K562 (cell line): ENCODE results near the gene ADD3. TPM values are rescaled to one million over a fixed set of nuclear protein-coding genes. Genes with fewer than 3 reads are reported as not detected.
A peak's percentile ranks its signal among the peaks of the same experiment; 100 is the strongest.

Experiments used
- ATAC-seq: fragments of 200-7000 bp; cut with Tn5 transposase; 3 replicates; pipeline ENCODE4 v1.9.1; 2020; ENCODE audit warnings: moderate library complexity
- BruUV-seq: library from RNA; stranded (reverse); fragments of 400-500 nt; replicated peaks from 2 replicates; lab custom pipeline; 2021; lab: Mats Ljungman, UMichigan
- CTCF ChIA-PET: fragments of 300-600 bp; formaldehyde crosslinking; extraction: SDS; loops from one replicate; lab custom pipeline; 2021; ENCODE audit warnings: low intra/inter-chr PET ratio; lab: Yijun Ruan, JAX
- POLR2A ChIA-PET: fragments of 300-600, 350-650 bp; sonication (Branson Sonifier 250); formaldehyde crosslinking; extraction: SDS; loops from one replicate; lab custom pipeline; 2021; ENCODE audit warnings: antibody characterized with exemption, inconsistent platforms; lab: Yijun Ruan, JAX
- DNase-seq, 4 experiments: peaks; one replicate each; pipeline versions ENCODE4 v3.0.0 to v3.0.0-alpha.2; 2011 to 2018; ENCODE audit warnings: low spot score in 3 of 4, mixed read lengths in 3 of 4; ENCODE audit errors: extremely low read depth in 1 of 4
- FAIRE-seq: peaks from 2 replicates; lab custom pipeline; 2011; peaks lifted over from hg19 to GRCh38; lab: Jason Lieb, UNC
- H2AFZ ChIP-seq: 2 replicates; pipeline ENCODE4 v1.6.0; 2011; ENCODE audit warnings: low read depth, low read length, control low read depth, inconsistent platforms
- H3K27ac ChIP-seq: fragments of 200-600 bp; 3 replicates; pipeline ENCODE4 v1.8.0; 2011; ENCODE audit warnings: low read depth, mild to moderate bottlenecking, control low read depth, inconsistent platforms, low read length, moderate library complexity, mixed read lengths; ENCODE audit errors: extremely low read depth
- H3K27me3 ChIP-seq, 2 experiments: fragments of 300-600 bp in 1 of 2; 2 replicates in 1 of 2; 3 replicates in 1 of 2; pipeline versions ENCODE4 v1.6.0 to v1.8.0; 2011; ENCODE audit warnings: inconsistent platforms in 2 of 2, low read length in 2 of 2, mild to moderate bottlenecking in 1 of 2, mixed read lengths in 1 of 2, moderate library complexity in 1 of 2; ENCODE audit not compliant: control insufficient read depth in 2 of 2, insufficient read depth in 2 of 2
- H3K36me3 ChIP-seq: fragments of 300-600 bp; 3 replicates; pipeline ENCODE4 v1.8.0; 2011; ENCODE audit warnings: mild to moderate bottlenecking, low read length, inconsistent platforms; ENCODE audit not compliant: control insufficient read depth, insufficient read depth
- H3K4me1 ChIP-seq, 2 experiments: fragments of 200-600 bp in 1 of 2; replicated peaks in 1 of 2; 2 replicates in 1 of 2; 3 replicates in 1 of 2; pipeline versions ENCODE4 v1.5.1 to v1.8.0; 2011; ENCODE audit warnings: inconsistent platforms in 2 of 2, low read length in 2 of 2, mild to moderate bottlenecking in 1 of 2, mixed read lengths in 1 of 2, moderate library complexity in 1 of 2; ENCODE audit not compliant: control insufficient read depth in 2 of 2, insufficient read depth in 2 of 2
- H3K4me2 ChIP-seq: 2 replicates; pipeline ENCODE4 v1.6.1; 2011; ENCODE audit warnings: low read length, control low read depth, inconsistent platforms, mixed read lengths; ENCODE audit not compliant: insufficient read depth
- H3K4me3 ChIP-seq: fragments of 200-600 bp; sonication (generic), shearing (Covaris generic); 2 replicates; pipeline ENCODE4 v1.5.1; 2016; ENCODE audit warnings: control low read depth, inconsistent platforms
- H3K79me2 ChIP-seq: fragments of 200-600 bp; 3 replicates; pipeline ENCODE4 v1.8.0; 2011; ENCODE audit warnings: low read length, inconsistent platforms; ENCODE audit not compliant: control insufficient read depth, insufficient read depth
- H3K9ac ChIP-seq, 2 experiments: 2 replicates each; pipeline versions ENCODE4 v1.6.0 to v1.6.1; 2011; ENCODE audit warnings: low read depth in 2 of 2, low read length in 2 of 2, control low read depth in 1 of 2, inconsistent platforms in 1 of 2, mild to moderate bottlenecking in 1 of 2, mixed read lengths in 1 of 2; ENCODE audit not compliant: insufficient read depth in 1 of 2
- H3K9me1 ChIP-seq: one replicate; pipeline ENCODE4 v1.6.0; 2011; ENCODE audit warnings: inconsistent platforms, mild to moderate bottlenecking, low read length, moderate library complexity; ENCODE audit not compliant: control insufficient read depth, insufficient read depth
- H3K9me3 ChIP-seq: replicated peaks from 2 replicates; pipeline ENCODE4 v1.5.1; 2011; ENCODE audit warnings: low read depth, low read length, inconsistent platforms; ENCODE audit not compliant: control insufficient read depth, insufficient read depth
- H4K20me1 ChIP-seq: replicated peaks from 2 replicates; pipeline ENCODE4 v1.6.1; 2011; ENCODE audit warnings: low read length, inconsistent platforms, mixed read lengths; ENCODE audit not compliant: control insufficient read depth, insufficient read depth
- ARID1B ChIP-seq: fragments of 450-650 bp; IDR thresholded peaks from 2 replicates; pipeline ENCODE4 v1.6.1; 2016; ENCODE audit warnings: antibody characterized with exemption, mild to moderate bottlenecking, inconsistent platforms
- FOSL1 ChIP-seq: fragments of 200-800 bp; sonication (Bioruptor generic); conservative IDR thresholded peaks from 2 replicates; pipeline ENCODE4 v1.6.1; 2016; ENCODE audit warnings: missing genetic modification characterization, missing compliant biosample characterization
- FOXP1 ChIP-seq: sonication (generic); formaldehyde crosslinking; IDR thresholded peaks from 2 replicates; pipeline ENCODE4 v1.8.0; 2022; ENCODE audit warnings: mild to moderate bottlenecking, missing genetic modification reagents
- JUND ChIP-seq, 2 experiments: IDR thresholded peaks; 2 replicates in 1 of 2; 3 replicates in 1 of 2; pipeline ENCODE4 v1.6.1; 2011; ENCODE audit warnings: borderline replicate concordance in 2 of 2, low read depth in 2 of 2, low read length in 2 of 2, improper control_type of control experiment in 1 of 2, missing biosample characterization in 1 of 2, missing genetic modification characterization in 1 of 2, missing genetic modification reagents in 1 of 2
- KDM1A ChIP-seq, 2 experiments: fragments of 450-650 bp; IDR thresholded peaks; 2 replicates each; pipeline ENCODE4 v1.6.1; 2016; ENCODE audit warnings: mild to moderate bottlenecking in 2 of 2
- MCM2 ChIP-seq: fragments of 450-650 bp; IDR thresholded peaks from 2 replicates; pipeline ENCODE4 v1.6.1; 2017; ENCODE audit warnings: low read depth, mild to moderate bottlenecking
- MEIS2 ChIP-seq: fragments of 450-650 bp; IDR thresholded peaks from 2 replicates; pipeline ENCODE4 v1.6.1; 2014; ENCODE audit warnings: mild to moderate bottlenecking; ENCODE audit not compliant: partially characterized antibody
- MTF1 ChIP-seq: fragments of 250-450 bp; sonication (Bioruptor Pico); IDR thresholded peaks from 2 replicates; pipeline ENCODE4 v1.9.0; 2021; ENCODE audit warnings: moderate library complexity, mild to moderate bottlenecking, inconsistent platforms, borderline replicate concordance
- NFATC3 ChIP-seq: fragments of 450-650 bp; IDR thresholded peaks from 2 replicates; pipeline ENCODE4 v1.6.1; 2017; ENCODE audit warnings: mild to moderate bottlenecking
- ZNF354B ChIP-seq: fragments of 250-450 bp; sonication (Bioruptor Pico); IDR thresholded peaks from 2 replicates; pipeline ENCODE4 v1.4.0; 2020
- WGBS: fragments of 100-300 bp; shearing (Covaris generic); methylation state at CpG from one replicate; pipeline ENCODE4 v1.1.6; 2016; ENCODE audit warnings: low coverage, mixed read lengths; ENCODE audit not compliant: insufficient coverage; ENCODE audit errors: missing lambda C conversion rate; 5-methylcytosine and 5-hydroxymethylcytosine counted together
- in situ Hi-C: fragments of 300-500 bp; cut with MboI; formaldehyde crosslinking; loops from 4 replicates; pipeline ENCODE4 v1.15.0; 2018; ENCODE audit warnings: inconsistent platforms, mixed read lengths
- intact Hi-C: fragments of 100-400 bp; cut with micrococcal nuclease; formaldehyde crosslinking; loops from 2 replicates; pipeline ENCODE4 v1.14.2; 2022
- polyA plus RNA-seq, 8 experiments: library from polyadenylated mRNA; depleted of rRNA in 4 of 8; stranded (reverse) in 5 of 8; unstranded in 3 of 8; fragments of >200 nt; fragmentation: Nextera tagmentation in 2 of 8; fragmentation: Illumina TruSeq in 1 of 8; extraction: Ambion mirVana in 2 of 8; extraction: Trizol in 1 of 8; gene quantifications; 2 replicates each; pipeline versions ENCODE4 v1.2.1 to v1.2.3, GENCODE V29; 2011 to 2014; ENCODE audit warnings: inconsistent platforms in 1 of 8, missing spikeins in 1 of 8
- total RNA-seq, 7 experiments: library from RNA; depleted of rRNA in 6 of 7; stranded (reverse); fragments of >200 nt in 6 of 7; fragmentation: Illumina TruSeq in 2 of 7; extraction: Trizol in 2 of 7; gene quantifications; 2 replicates each; pipeline versions ENCODE4 v1.2.1 to v1.2.3, GENCODE V29; 2011 to 2021; ENCODE audit warnings: low replicate concordance in 1 of 7
- TF ChIP-seq, protein P1 (sequence below), 2 experiments: fragments of 450-650 bp in 1 of 2; sonication (generic) in 1 of 2; formaldehyde crosslinking in 1 of 2; IDR thresholded peaks in 1 of 2; conservative IDR thresholded peaks in 1 of 2; 2 replicates each; pipeline versions ENCODE4 v1.6.1 to v1.8.1; 2016 to 2023; ENCODE audit warnings: mild to moderate bottlenecking in 2 of 2, moderate library complexity in 2 of 2, inconsistent platforms in 1 of 2, missing genetic modification reagents in 1 of 2

ADD3 gene
- total and polyA plus RNA-seq, 9 of the 15 experiments (the other 6 are each of a cell fraction or from before 2014, with no cell fraction given): 13.2 to 125 (median 31.7) TPM

DNA sequence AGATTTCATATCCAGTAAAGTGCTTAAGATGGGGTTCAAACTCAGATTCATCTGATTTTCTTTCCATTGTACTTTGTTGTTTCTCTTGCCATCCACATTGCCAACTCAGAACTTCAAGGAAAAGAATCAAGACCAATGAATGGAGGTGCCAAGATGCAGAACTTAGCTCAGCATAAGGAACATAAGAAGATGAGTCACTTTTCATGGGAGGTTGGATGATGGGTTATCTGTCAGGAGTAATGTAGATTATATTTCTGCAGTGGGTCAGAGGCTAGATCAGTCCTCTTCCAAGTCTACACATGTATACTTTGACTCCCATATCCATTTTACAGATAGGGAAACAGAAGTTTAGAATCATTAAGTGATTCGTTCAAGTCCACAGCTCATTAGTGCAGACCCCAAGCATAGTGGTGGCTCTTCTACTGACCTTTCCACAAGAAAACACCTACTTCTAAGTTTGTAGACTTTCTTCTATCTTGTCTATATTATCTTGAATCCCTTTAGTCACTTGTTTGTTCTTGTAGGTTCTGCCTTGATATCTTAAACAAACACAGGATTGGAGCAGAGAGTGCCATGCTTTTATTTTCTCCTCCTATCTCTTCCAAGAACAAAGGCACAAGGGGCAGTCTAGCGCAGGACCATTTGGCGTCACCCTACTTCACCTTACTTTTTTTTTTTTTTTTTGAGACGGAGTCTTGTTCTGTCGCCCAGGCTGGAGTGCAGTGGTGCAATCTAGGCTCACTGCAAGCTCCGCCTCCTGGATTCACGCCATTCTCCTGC lies 14.0 kb upstream of the ADD3 start:
- H3K27ac ChIP-seq: no peak overlapping the region
- H3K4me1 ChIP-seq: peaks cover 7 to 33% of the 10 kb centered on the region in 2 experiments; a peak in 3 of 5 replicates
- WGBS: 32% methylated on average over 4 of the region's 7 CpGs
- BruUV-seq: no TSS peak
- DNase-seq (no peak), FAIRE-seq (no peak), ATAC-seq (no peak)
- ChIA-PET CTCF (no interaction called here), POLR2A (interaction anchor here (1.0 kb wide), 1 partner anchor 12 kb away, joined by 3 read pairs; no protein-coding TSS in a partner anchor)
- H4K20me1 ChIP-seq: no peaks in the 10 kb centered on the region
- intact Hi-C loops: no loop called here
- H3K4me3 ChIP-seq: no peak overlapping the region
- no peaks in the 10 kb centered on the region for H3K27me3 ChIP-seq
- H3K9me1 ChIP-seq: no peaks in the 10 kb centered on the region
- H3K4me2 ChIP-seq: no peak overlapping the region
- H3K36me3 ChIP-seq: no peaks in the 10 kb centered on the region
- 0 out of 2 replicates have a peak overlapping the region, but pooled peaks have one; percentile 37 for H2AFZ ChIP-seq
- no peaks in the 10 kb centered on the region for H3K79me2 ChIP-seq
- no peak for TF ChIP-seq NFATC3
- TF ChIP-seq MEIS2: peak; percentile 26
- TF ChIP-seq MCM2: no peak
- TF ChIP-seq KDM1A (IDR thresholded peaks at IDR 0.05): 0 out of 4 replicates have a peak, but pooled peaks of 1 of the 2 experiments have one; percentile 11
- peak; percentile 56; the same call in 1 of the 2 replicates for TF ChIP-seq JUND (IDR thresholded peaks at IDR 0.05; ENCODE audit: borderline replicate concordance, low read depth, low read length)
- peak; percentile 38; the same call in 1 of the 3 replicates for TF ChIP-seq JUND (tag; IDR thresholded peaks at IDR 0.05; ENCODE audit: borderline replicate concordance, low read depth, low read length)
- 0 out of 2 replicates have a peak, but pooled peaks have one; percentile 16 for TF ChIP-seq ARID1B
- no peak for TF ChIP-seq FOXP1 (CRISPR knock-in tag)
- TF ChIP-seq FOSL1 (tag): peak; percentile 45; the same call in 1 of the 2 replicates
- TF ChIP-seq, protein P1, sequence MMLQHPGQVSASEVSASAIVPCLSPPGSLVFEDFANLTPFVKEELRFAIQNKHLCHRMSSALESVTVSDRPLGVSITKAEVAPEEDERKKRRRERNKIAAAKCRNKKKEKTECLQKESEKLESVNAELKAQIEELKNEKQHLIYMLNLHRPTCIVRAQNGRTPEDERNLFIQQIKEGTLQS (IDR thresholded peaks at IDR 0.05): peak; percentile 53
- TF ChIP-seq, protein P1 (CRISPR knock-in tag; conservative IDR thresholded peaks at IDR 0.05): no peak
- TF ChIP-seq ZNF354B (CRISPR knock-in tag): no peak
- no peak for TF ChIP-seq MTF1 (CRISPR knock-in tag)
- no peak overlapping the region for H3K9ac ChIP-seq
- H3K9me3 ChIP-seq: no peaks in the 10 kb centered on the region
- in situ Hi-C loops: no loop called here
